Esophagus muscularis mucosa (tissue), 4 donors: ENCODE results near the gene ARL15. TPM values are rescaled to one million over a fixed set of nuclear protein-coding genes. Genes with fewer than 3 reads are reported as not detected.

Source experiments
- DNase-seq: peaks from one replicate; pipeline ENCODE4 v3.0.0-alpha.2; 2017; ENCODE audit errors: extremely low spot score
- H3K27ac ChIP-seq, 4 donors: fragments of 200-600 bp; sonication (generic); replicated peaks in 1 of 4; 1 replicate in 3 of 4; 2 replicates in 1 of 4; pipeline ENCODE4 v1.5.1; 2016 to 2019; ENCODE audit warnings: mild to moderate bottlenecking in 1 of 4
- H3K27me3 ChIP-seq, 4 donors: fragments of 200-600 bp; sonication (generic); one replicate each; pipeline versions ENCODE4 v1.5.1 to v1.6.0; 2016 to 2019
- H3K36me3 ChIP-seq, 4 donors: fragments of 200-600 bp; sonication (generic); one replicate each; pipeline ENCODE4 v1.5.1; 2016 to 2019
- H3K4me1 ChIP-seq, 4 donors: fragments of 200-600 bp; sonication (generic); one replicate each; pipeline ENCODE4 v1.5.1; 2016 to 2019
- H3K4me3 ChIP-seq, 4 donors: fragments of 200-600 bp; sonication (generic); 1 replicate in 2 of 4; 2 replicates in 2 of 4; pipeline ENCODE4 v1.5.1; 2016 to 2019; ENCODE audit warnings: mild to moderate bottlenecking in 4 of 4, moderate library complexity in 1 of 4
- H3K9me3 ChIP-seq, 4 donors: fragments of 200-600 bp; sonication (generic); 1 replicate in 3 of 4; 2 replicates in 1 of 4; pipeline ENCODE4 v1.5.1; 2016 to 2019
- CTCF ChIP-seq, 3 experiments: fragments of 200-600 bp in 2 of 3; fragments of 450-650 bp in 1 of 3; sonication (generic) in 2 of 3; IDR thresholded peaks; one replicate each; pipeline ENCODE4 v1.5.1; 2017 to 2019; ENCODE audit warnings: antibody characterized with exemption in 3 of 3, mild to moderate bottlenecking in 2 of 3, moderate library complexity in 1 of 3
- EP300 ChIP-seq: sonication (generic); formaldehyde crosslinking; IDR thresholded peaks from one replicate; pipeline ENCODE4 v1.6.1; 2017; ENCODE audit warnings: antibody characterized with exemption
- POLR2A ChIP-seq: fragments of 450-650 bp; IDR thresholded peaks from one replicate; pipeline ENCODE4 v1.6.1; 2017; ENCODE audit warnings: antibody characterized with exemption, moderate library complexity, mild to moderate bottlenecking, low read depth
- POLR2AphosphoS5 ChIP-seq, 2 donors: sonication (generic); formaldehyde crosslinking; IDR thresholded peaks; one replicate each; pipeline ENCODE4 v1.6.1; 2017; ENCODE audit warnings: antibody characterized with exemption in 2 of 2
- WGBS: methylation state at CpG from one replicate; pipeline ENCODE4 v1.1.5; 2018; 5-methylcytosine and 5-hydroxymethylcytosine counted together
- intact Hi-C: fragments of 100-400 bp; cut with DNase I; formaldehyde crosslinking; loops from one replicate; pipeline ENCODE4 v1.15.1; 2023
- total RNA-seq, 4 donors: library from RNA; depleted of rRNA; stranded (reverse); fragments of >200 nt; gene quantifications; one replicate each; pipeline versions ENCODE4 v1.1.0 to v1.2.1, GENCODE V29; 2016

ARL15 gene
- total RNA-seq, 4 donors from 2014 or later, result 11.6 to 21.6 (median 16.5) TPM

- no peak for TF ChIP-seq POLR2A
- TF ChIP-seq EP300, result no peak
- no peak for TF ChIP-seq POLR2AphosphoS5 (IDR thresholded peaks at IDR 0.05)
- TF ChIP-seq CTCF (IDR thresholded peaks at IDR 0.05), result no peak
- Histone ChIP-seq H3K27ac (no peak overlapping the region), H3K9me3 (no peaks in the 10 kb centered on the region), H3K4me1 (peaks cover 0 to 2% (median under 1%) of the 10 kb centered on the region in 4 donors), H3K27me3 (no peaks in the 10 kb centered on the region), H3K4me3 (no peak overlapping the region), H3K36me3 (peaks cover 0 to 5% (median 2%) of the 10 kb centered on the region in 4 donors)
- WGBS, result 89% methylated on average over 6 of the region's 6 CpGs
- intact Hi-C loops, result no loop called here
- no peak for DNase-seq
Measured at GRCh38 chr5:54171645-54172384, 138.6 kb downstream of the ARL15 start.

GRCh38 chr5:54165687-54166086, 144.7 kb downstream of the ARL15 start:
- H3K27ac ChIP-seq, result no peak overlapping the region
- H3K4me3 ChIP-seq, result no peak overlapping the region
- intact Hi-C loops, result no loop called here
- H3K27me3 ChIP-seq, result no peaks in the 10 kb centered on the region
- whole genome bisulfite sequencing, result 50% methylated on average over 2 of the region's 2 CpGs
- H3K36me3 ChIP-seq, result peaks cover 0 to 5% (median 0%) of the 10 kb centered on the region in 4 donors
- DNase-seq, result no peak
- no peaks in the 10 kb centered on the region for H3K9me3 ChIP-seq
- TF ChIP-seq POLR2AphosphoS5 (IDR thresholded peaks at IDR 0.05), result no peak
- TF ChIP-seq POLR2A, result no peak
- TF ChIP-seq CTCF (IDR thresholded peaks at IDR 0.05), result no peak
- TF ChIP-seq EP300, result no peak
- no peaks in the 10 kb centered on the region for H3K4me1 ChIP-seq

- H3K27ac ChIP-seq, result no peak overlapping the region
- DNase-seq, result no peak
- no peaks in the 10 kb centered on the region for H3K36me3 ChIP-seq
- no peak overlapping the region for H3K4me3 ChIP-seq
- intact Hi-C loops, result no loop called here
- H3K9me3 ChIP-seq, result no peaks in the 10 kb centered on the region
- peaks cover 4 to 14% (median 7%) of the 10 kb centered on the region in 4 donors for H3K4me1 ChIP-seq
- no peaks in the 10 kb centered on the region for H3K27me3 ChIP-seq
- TF ChIP-seq CTCF (IDR thresholded peaks at IDR 0.05), result no peak
- no peak for TF ChIP-seq EP300
- TF ChIP-seq POLR2AphosphoS5 (IDR thresholded peaks at IDR 0.05), result no peak
- no peak for TF ChIP-seq POLR2A
- 99% methylated on average over 3 of the region's 3 CpGs for WGBS
Measured at GRCh38 chr5:54162184-54162583, 148.2 kb downstream of the ARL15 start.

- H3K36me3 ChIP-seq, result no peaks in the 10 kb centered on the region
- H3K4me1 ChIP-seq, result peaks cover 4 to 14% (median 7%) of the 10 kb centered on the region in 4 donors
- H3K27me3 ChIP-seq, result no peaks in the 10 kb centered on the region
- TF ChIP-seq POLR2AphosphoS5 (IDR thresholded peaks at IDR 0.05), result no peak
- no peak for TF ChIP-seq EP300
- intact Hi-C loops, result no loop called here
- no peak for DNase-seq
- no peak overlapping the region for H3K4me3 ChIP-seq
- H3K27ac ChIP-seq, result no peak overlapping the region
- no peaks in the 10 kb centered on the region for H3K9me3 ChIP-seq
Measured at GRCh38 chr5:54160329-54160728, 150.0 kb downstream of the ARL15 start.

- H3K9me3 ChIP-seq, result no peaks in the 10 kb centered on the region
- peaks cover 4 to 14% (median 7%) of the 10 kb centered on the region in 4 donors for H3K4me1 ChIP-seq
- DNase-seq, result no peak
- 69% methylated on average over 2 of the region's 2 CpGs for WGBS
- intact Hi-C loops, result no loop called here
- no peak overlapping the region for H3K4me3 ChIP-seq
- no peak overlapping the region for H3K27ac ChIP-seq
- no peak for TF ChIP-seq EP300
- TF ChIP-seq POLR2A, result no peak
- TF ChIP-seq CTCF (IDR thresholded peaks at IDR 0.05), result no peak
- no peak for TF ChIP-seq POLR2AphosphoS5 (IDR thresholded peaks at IDR 0.05)
- no peaks in the 10 kb centered on the region for H3K36me3 ChIP-seq
- H3K27me3 ChIP-seq, result no peaks in the 10 kb centered on the region
Measured at GRCh38 chr5:54159893-54160195, 150.5 kb downstream of the ARL15 start.
